ENCODE results near the gene ATXN2L.
"Not testable (repeated sequence)": the region's sequence is repeated elsewhere in the genome, so short reads cannot be mapped to it uniquely, and the experiment has no call there.

ATXN2L gene, protein sequence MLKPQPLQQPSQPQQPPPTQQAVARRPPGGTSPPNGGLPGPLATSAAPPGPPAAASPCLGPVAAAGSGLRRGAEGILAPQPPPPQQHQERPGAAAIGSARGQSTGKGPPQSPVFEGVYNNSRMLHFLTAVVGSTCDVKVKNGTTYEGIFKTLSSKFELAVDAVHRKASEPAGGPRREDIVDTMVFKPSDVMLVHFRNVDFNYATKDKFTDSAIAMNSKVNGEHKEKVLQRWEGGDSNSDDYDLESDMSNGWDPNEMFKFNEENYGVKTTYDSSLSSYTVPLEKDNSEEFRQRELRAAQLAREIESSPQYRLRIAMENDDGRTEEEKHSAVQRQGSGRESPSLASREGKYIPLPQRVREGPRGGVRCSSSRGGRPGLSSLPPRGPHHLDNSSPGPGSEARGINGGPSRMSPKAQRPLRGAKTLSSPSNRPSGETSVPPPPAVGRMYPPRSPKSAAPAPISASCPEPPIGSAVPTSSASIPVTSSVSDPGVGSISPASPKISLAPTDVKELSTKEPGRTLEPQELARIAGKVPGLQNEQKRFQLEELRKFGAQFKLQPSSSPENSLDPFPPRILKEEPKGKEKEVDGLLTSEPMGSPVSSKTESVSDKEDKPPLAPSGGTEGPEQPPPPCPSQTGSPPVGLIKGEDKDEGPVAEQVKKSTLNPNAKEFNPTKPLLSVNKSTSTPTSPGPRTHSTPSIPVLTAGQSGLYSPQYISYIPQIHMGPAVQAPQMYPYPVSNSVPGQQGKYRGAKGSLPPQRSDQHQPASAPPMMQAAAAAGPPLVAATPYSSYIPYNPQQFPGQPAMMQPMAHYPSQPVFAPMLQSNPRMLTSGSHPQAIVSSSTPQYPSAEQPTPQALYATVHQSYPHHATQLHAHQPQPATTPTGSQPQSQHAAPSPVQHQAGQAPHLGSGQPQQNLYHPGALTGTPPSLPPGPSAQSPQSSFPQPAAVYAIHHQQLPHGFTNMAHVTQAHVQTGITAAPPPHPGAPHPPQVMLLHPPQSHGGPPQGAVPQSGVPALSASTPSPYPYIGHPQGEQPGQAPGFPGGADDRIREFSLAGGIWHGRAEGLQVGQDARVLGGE

DNA sequence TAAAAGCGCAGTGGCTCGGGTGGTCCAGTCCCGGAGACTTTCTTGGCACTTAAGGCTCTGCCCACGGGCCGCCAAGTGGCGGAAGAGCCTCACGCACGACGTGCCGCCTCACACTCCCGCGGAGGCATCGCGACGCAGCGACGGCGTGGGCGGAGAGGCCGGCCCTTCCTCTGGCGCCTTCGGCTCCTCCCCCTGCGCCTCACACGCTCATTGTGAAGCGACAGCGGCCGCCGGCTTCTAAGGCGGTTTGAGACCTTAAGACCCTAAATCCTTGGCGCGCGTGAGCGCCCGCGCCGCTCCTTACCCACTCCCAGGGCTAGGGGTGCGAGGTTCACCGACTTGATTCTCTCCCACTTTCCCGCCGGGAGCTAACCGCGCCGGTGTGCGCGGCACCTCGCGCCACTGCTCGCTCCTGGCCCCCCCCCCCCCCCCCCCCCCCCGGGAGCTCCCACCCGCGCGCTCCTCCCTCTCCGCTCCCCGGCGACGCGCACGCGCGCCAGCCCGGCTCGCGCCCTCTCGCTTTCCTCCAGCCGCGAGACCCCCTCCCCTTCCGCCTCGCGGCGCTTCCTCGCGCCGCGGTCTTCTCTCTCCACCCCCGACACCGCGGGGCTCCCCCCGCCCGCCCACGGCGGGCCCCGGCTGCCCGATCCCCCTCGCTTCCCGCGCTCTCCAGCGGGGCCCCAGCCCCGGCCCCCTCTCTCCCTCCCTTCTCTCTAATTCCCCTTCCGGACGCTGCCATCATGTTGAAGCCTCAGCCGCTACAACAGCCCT is at the start of gene ATXN2L:
Gene ATXN2L, plus strand, starts transcription at position 480 of the 771 bp plus-strand sequence. Its CDS starts 261 bp downstream, at position 741.
- peak; percentile 95 for DNase-seq

GRCh38 chr16:28781697-28782096 is 41.1 kb upstream of the ATXN2L start:
- not testable (repeated sequence) for DNase-seq

DNA sequence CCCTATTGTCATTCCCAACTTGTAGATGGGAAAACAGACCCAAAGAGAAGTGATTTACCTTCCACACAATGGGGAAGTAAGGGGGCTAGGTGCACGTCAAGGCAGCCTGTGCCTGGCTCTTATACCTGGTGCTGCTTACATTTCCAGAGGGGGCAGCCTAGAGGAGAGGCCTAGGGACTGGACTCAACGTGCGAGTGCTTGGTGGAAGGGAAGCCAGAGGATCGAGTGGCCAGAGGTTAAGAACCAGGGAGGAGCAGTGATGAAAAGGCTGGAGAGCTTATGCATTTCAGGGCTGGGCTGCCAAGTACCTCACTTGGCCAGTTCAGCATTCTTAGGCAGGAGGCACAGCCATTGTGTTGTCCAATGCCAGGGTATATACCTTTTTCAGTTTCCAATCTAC is 40.4 kb upstream of the ATXN2L start:
- not testable (repeated sequence) for DNase-seq

DNA sequence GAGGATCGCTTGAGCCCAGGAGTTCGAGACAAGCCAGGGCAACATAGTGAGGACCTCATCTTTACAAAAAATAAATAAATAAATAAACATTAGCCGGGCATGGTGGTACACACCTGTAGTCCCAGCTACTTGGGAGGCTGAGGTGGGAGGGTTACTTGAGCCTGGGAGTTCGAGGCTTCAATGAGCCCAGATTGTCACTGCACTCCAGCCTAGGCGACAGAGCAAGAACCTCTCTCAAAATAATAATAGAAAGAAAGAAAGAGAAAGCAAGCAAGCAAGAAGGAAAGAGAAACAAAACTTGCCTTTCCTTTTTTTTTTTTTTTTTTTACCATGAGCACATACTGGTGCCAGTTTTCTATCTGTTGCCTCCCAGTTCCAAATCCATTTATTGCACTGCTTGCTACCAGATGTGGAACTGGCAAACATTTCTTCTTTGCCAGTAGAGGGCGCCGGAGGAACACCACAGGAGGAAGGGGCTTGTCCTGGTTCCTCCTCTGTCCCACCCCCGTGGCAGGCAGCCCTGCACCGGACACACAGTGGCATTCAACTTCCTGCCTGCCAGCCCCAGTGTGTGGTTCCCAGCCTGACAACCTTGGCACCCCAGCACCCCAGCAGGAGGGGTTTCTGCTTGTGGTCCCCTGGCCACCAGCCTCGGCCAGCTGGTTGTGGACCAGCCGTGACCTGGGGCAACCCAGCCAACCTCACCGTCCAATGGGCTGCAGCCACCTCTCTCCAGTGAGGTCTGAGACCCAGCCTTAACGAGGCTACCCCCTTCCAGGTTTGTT is 20.4 kb upstream of the ATXN2L start:
- not testable (repeated sequence) for DNase-seq

- not testable (repeated sequence) for DNase-seq
These were observed 15.2 kb upstream of the ATXN2L start for GRCh38 chr16:28807445-28808120.

GRCh38 chr16:28820016-28820415 is 2.8 kb upstream of the ATXN2L start:
- no peak for DNase-seq

GRCh38 chr16:28820546-28820945 is 2.3 kb upstream of the ATXN2L start:
- DNase-seq = not testable (repeated sequence)

GRCh38 chr16:28821874-28822519 is 802 bp upstream of the ATXN2L start:
- no peak for DNase-seq

DNA sequence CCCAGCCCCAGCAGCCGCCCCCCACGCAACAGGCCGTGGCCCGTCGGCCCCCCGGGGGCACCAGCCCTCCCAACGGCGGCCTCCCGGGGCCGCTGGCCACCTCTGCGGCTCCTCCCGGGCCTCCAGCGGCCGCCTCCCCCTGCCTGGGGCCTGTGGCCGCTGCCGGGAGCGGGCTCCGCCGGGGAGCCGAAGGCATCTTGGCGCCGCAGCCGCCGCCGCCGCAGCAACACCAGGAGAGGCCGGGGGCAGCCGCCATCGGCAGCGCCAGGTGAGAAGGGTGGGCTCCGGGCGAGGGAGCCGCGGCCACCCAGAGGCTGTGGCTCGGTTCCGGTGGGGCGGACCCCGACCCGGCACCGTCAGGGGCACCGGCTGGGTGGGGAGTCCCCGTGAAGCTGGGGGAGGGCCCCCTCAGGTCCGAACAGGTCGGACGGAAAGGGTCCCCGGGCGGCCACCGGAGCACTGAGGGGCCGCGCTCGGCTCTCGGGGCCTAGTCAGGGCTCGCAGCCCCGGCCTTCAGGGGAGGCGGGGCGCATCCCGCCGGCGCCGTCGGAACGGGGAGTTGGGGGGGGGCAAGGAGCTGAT is 583 bp downstream of the ATXN2L start:
- DNase-seq = no peak

DNA sequence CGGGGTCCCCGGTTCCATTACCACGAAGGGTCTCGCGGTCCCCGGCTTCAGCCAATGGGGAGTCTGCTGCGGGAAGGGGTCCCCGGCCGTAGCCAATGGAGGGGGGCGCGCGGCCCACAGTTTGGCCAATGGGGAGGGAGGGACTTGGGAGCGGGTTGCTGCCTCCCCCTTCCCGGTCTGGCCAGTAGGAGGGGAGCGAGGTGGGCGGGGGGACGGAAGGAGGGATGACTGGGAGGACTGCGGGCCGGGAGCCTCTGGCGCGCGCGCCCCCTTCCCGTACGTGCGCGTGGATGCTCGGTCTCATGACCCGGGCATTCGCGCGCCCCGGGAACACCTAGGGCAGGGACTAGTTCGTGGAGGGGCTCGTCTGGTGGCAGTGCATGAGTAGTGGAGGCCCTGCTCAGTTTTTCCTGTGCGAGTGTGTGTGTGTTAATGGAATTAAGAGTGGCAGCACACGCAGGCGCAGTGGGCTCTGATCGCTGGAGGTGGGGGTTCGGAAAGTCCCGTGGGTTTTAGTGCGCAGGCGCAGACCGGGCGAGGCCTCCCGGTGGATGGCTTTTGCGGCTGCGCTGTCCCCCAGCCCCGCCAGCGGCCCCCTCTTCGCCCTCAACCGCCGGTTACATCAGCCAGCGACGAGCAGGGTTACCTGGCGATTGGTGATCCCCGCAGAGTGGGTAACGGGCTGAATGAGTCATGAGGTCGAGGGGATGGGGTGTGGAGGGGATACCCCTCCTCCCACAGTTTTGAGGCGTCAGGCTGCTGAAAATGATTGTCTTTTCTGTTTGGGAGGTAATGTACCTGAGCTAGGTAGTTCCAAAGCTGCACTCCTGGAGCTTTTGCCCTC is 1.3 kb downstream of the ATXN2L start:
- peak; percentile 94 for DNase-seq

- no peak for DNase-seq
These were observed 1.8 kb downstream of the ATXN2L start for GRCh38 chr16:28824717-28824973.

GRCh38 chr16:28826141-28826540 is 3.3 kb downstream of the ATXN2L start:
- DNase-seq = no peak

GRCh38 chr16:28829747-28830146 is 6.9 kb downstream of the ATXN2L start:
- DNase-seq = no peak

- no peak for DNase-seq
These were observed 7.7 kb downstream of the ATXN2L start for GRCh38 chr16:28830531-28830930.

GRCh38 chr16:28834349-28834748 is 11.6 kb downstream of the ATXN2L start:
- no peak for DNase-seq

DNA sequence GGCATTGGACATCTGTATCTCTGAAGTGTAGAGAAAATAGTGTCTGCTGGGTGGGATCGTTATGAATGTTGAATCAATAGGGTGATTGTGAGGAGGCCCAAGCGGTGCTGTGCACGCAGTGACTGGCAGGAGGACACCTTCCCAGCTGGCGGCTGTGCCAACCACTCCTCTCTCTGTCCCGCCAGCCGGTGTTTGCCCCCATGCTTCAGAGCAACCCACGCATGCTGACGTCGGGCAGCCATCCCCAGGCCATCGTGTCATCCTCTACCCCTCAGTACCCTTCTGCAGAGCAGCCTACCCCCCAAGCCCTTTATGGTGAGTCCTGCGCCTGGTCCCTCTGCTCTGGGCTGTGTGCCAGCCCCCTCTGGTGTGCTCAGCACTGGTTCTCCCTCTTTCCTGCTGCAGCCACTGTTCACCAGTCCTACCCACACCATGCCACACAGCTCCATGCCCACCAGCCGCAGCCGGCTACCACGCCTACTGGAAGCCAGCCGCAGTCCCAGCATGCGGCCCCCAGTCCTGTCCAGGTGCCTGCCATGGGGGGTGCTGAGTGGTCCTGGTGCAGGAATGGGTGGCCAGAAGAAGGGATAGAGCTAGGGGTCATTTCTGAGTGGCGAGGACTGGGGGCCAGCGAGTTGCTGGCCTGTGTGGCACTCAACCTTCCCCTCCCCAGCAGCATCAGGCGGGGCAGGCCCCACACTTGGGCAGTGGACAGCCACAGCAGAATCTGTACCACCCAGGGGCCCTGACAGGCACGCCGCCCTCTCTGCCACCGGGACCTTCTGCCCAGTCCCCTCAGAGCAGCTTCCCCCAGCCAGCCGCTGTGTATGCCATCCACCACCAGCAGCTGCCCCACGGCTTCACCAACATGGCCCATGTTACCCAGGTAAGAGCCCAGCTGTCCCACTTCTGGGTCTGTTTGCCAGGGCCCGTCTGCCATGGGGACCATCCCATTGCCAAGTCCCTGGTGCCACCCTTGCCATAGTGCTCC is 12.4 kb downstream of the ATXN2L start:
- DNase-seq = no peak

- DNase-seq = no peak
These were observed 13.3 kb downstream of the ATXN2L start for GRCh38 chr16:28835864-28836760.
